ENCODE data around the gene PGM2. TPM values are rescaled to one million over a fixed set of nuclear protein-coding genes. Genes with fewer than 3 reads are reported as not detected.
"Not testable (repeated sequence)": the region's sequence is repeated elsewhere in the genome, so short reads cannot be mapped to it uniquely, and the experiment has no call there.

The PGM2 gene
- total RNA-seq, 1 donor from 2014 or later: 27.8 TPM

DNA sequence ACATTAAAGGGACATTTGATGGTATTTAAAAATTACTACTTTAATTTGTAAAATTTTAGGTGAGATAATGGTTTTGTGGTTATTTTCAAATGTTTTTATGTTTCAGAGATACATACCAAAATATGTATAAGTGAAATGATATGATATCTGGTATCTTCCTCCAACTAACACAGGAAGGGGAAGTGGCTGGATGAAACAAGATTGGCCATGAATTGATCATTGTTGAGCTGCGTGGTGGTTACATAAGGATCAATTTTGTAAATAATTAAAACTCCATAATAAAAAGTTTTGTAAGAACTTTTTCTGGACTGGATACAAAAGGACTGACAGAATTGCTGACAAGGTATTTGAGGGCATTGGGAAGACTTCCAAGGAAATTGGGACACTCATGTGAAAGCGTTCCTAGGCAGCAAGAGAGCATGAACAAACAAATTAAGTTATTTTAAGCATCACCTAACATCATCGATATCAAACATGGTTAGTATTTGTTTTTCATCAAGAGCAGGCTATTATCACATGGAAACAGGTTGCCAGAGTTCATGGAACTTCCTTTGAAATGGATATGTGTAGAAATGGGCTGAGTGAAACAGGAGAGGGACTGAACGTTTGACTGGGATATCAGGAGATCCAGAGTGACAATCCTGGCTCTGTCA lies 4.4 kb upstream of the PGM2 start:
- TF ChIP-seq, protein P1, sequence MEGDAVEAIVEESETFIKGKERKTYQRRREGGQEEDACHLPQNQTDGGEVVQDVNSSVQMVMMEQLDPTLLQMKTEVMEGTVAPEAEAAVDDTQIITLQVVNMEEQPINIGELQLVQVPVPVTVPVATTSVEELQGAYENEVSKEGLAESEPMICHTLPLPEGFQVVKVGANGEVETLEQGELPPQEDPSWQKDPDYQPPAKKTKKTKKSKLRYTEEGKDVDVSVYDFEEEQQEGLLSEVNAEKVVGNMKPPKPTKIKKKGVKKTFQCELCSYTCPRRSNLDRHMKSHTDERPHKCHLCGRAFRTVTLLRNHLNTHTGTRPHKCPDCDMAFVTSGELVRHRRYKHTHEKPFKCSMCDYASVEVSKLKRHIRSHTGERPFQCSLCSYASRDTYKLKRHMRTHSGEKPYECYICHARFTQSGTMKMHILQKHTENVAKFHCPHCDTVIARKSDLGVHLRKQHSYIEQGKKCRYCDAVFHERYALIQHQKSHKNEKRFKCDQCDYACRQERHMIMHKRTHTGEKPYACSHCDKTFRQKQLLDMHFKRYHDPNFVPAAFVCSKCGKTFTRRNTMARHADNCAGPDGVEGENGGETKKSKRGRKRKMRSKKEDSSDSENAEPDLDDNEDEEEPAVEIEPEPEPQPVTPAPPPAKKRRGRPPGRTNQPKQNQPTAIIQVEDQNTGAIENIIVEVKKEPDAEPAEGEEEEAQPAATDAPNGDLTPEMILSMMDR (IDR thresholded peaks at IDR 0.05; ENCODE audit: insufficient read depth, low read length, poor library complexity, severe bottlenecking): no peak
- Histone ChIP-seq H3K27me3 (ENCODE audit: control insufficient read depth, insufficient read depth, low read length) (no peaks in the 10 kb centered on the region), H3K4me3 (ENCODE audit: low read depth, low read length) (no peak overlapping the region), H3K36me3 (ENCODE audit: control insufficient read depth, insufficient read depth, low read length) (no peaks in the 10 kb centered on the region)
- DNase-seq (ENCODE audit: low read depth): no peak

DNA sequence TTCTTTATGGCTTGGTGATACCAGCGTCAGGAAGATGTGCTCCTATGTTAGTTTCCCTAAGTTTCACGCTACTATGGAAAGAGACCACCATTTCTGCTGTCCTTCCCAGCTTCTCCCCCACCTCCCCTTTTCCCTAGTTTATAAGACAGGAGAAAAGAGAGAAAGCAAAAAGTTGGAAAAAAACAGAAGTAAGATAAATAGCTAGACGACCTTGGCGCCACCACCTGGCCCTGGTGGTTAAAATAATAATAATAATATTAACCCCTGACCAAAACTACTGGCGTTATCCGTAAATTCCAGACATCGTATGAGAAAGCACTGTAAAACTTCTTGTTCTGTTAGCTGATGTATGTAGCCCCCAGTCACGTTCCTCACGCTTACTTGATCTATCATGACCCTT lies 985 bp upstream of the PGM2 start:
- not testable (repeated sequence) for DNase-seq (ENCODE audit: low read depth); H3K36me3 ChIP-seq (ENCODE audit: control insufficient read depth, insufficient read depth, low read length); H3K27me3 ChIP-seq (ENCODE audit: control insufficient read depth, insufficient read depth, low read length)
- peak overlapping the region; percentile 89 for H3K4me3 ChIP-seq (ENCODE audit: low read depth, low read length)

DNA sequence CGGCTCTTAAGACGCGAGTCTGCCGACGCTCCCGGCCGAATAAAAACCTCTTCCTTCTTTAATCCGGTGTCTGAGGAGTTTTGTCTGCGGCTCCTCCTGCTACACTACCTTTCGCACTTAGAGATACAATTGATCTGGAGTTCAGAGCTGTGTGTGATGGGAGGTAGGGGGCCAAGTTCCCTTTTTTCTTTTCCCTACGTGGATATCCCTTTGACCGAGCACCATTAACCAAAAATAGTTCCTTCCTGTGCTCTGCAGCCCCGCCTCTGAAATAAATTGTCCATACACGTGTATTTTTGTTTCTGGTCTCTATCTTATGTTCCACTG lies 555 bp upstream of the PGM2 start:
- H3K36me3 ChIP-seq (ENCODE audit: control insufficient read depth, insufficient read depth, low read length): no peaks in the 10 kb centered on the region
- no peak for DNase-seq (ENCODE audit: low read depth)
- H3K4me3 ChIP-seq (ENCODE audit: low read depth, low read length): peak overlapping the region; percentile 89
- TF ChIP-seq, protein P1 (IDR thresholded peaks at IDR 0.05; ENCODE audit: insufficient read depth, low read length, poor library complexity, severe bottlenecking): no peak
- H3K27me3 ChIP-seq (ENCODE audit: control insufficient read depth, insufficient read depth, low read length): no peaks in the 10 kb centered on the region

- H3K27me3 ChIP-seq (ENCODE audit: control insufficient read depth, insufficient read depth, low read length): no peaks in the 10 kb centered on the region
- H3K36me3 ChIP-seq (ENCODE audit: control insufficient read depth, insufficient read depth, low read length): no peaks in the 10 kb centered on the region
- peak overlapping the region; percentile 89 for H3K4me3 ChIP-seq (ENCODE audit: low read depth, low read length)
- TF ChIP-seq, protein P1 (IDR thresholded peaks at IDR 0.05; ENCODE audit: insufficient read depth, low read length, poor library complexity, severe bottlenecking): no peak
- no peak for DNase-seq (ENCODE audit: low read depth)
Observed at GRCh38 chr4:37827030-37827685, 672 bp downstream of the PGM2 start.

DNA sequence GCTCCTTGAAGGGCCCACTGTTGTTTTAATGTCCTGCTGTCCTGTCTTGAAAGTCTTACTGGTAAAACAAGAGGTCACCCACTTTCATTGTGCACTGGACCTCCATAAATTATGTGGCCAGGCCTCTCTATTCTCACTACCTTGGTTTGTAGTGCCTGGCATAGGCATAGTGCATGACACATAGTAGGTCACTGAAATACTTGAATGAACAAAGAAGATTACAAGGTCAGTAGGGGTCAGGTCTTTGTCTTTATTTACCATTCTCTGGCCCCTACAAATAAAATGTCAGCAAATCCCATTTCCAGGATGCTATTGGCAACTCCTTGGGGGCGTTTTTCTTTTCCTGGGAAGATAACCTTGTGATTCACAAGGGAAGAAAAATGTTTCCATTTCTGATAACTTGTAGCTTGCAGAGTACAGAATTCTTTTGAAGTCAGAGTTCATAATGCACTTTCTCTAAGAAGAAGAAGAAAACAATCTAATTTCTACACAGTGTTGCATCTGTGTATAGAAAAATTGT lies 1.4 kb downstream of the PGM2 start:
- Histone ChIP-seq H3K27me3 (ENCODE audit: control insufficient read depth, insufficient read depth, low read length) (no peaks in the 10 kb centered on the region), H3K4me3 (ENCODE audit: low read depth, low read length) (no peak overlapping the region), H3K36me3 (ENCODE audit: control insufficient read depth, insufficient read depth, low read length) (no peaks in the 10 kb centered on the region)
- TF ChIP-seq, protein P1 (IDR thresholded peaks at IDR 0.05; ENCODE audit: insufficient read depth, low read length, poor library complexity, severe bottlenecking): no peak
- no peak for DNase-seq (ENCODE audit: low read depth)

DNA sequence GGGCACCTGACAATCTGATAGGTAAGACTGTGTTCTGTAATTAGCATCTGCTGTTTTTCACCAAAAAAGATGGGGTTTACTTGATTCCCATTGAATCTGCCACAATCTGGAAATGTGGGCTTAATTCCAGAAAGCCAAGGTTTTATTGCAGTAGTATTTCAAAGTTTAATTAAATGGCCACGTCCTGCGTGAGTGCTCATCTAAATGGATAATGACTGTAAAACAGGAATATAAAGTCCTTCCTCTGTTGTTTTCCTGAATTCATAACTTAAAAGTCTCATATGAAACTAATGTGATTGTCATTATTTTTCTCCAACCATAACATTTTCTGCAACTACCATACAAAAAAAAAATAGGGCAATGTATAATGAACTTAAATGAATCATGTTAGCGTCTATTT lies 2.4 kb downstream of the PGM2 start:
- no peak for DNase-seq (ENCODE audit: low read depth)
- TF ChIP-seq, protein P1 (IDR thresholded peaks at IDR 0.05; ENCODE audit: insufficient read depth, low read length, poor library complexity, severe bottlenecking): no peak
- Histone ChIP-seq H3K27me3 (ENCODE audit: control insufficient read depth, insufficient read depth, low read length) (no peaks in the 10 kb centered on the region), H3K4me3 (ENCODE audit: low read depth, low read length) (no peak overlapping the region), H3K36me3 (ENCODE audit: control insufficient read depth, insufficient read depth, low read length) (no peaks in the 10 kb centered on the region)
